IPS-18c (cell line): ENCODE measurements around the gene RPP40.

Experiments
- H3K4me3 ChIP-seq: 2 replicates; pipeline ENCODE4 v1.7.0; 2013; ENCODE audit warnings: low read depth, mild to moderate bottlenecking, low read length, moderate library complexity; ENCODE audit not compliant: insufficient read depth
- H3K9me3 ChIP-seq: one replicate; pipeline ENCODE4 v1.6.1; 2013; ENCODE audit warnings: mild to moderate bottlenecking, low read length, moderate library complexity; ENCODE audit not compliant: control insufficient read depth, insufficient read depth

The RPP40 gene

GRCh38 chr6:4979426-4979825, 24.4 kb downstream of the RPP40 start:
- H3K9me3 ChIP-seq: no peaks in the 10 kb centered on the region
- H3K4me3 ChIP-seq: no peak overlapping the region

- no peaks in the 10 kb centered on the region for H3K9me3 ChIP-seq
- H3K4me3 ChIP-seq: no peak overlapping the region
Observed at GRCh38 chr6:4977468-4977867, 26.4 kb downstream of the RPP40 start.

- Histone ChIP-seq H3K4me3 (no peak overlapping the region), H3K9me3 (no peaks in the 10 kb centered on the region)
Observed at GRCh38 chr6:4975506-4975905, 28.3 kb downstream of the RPP40 start.

GRCh38 chr6:4974962-4975361, 28.9 kb downstream of the RPP40 start:
- no peak overlapping the region for H3K4me3 ChIP-seq

GRCh38 chr6:4973982-4974745, 29.7 kb downstream of the RPP40 start:
- H3K4me3 ChIP-seq: no peak overlapping the region
- no peaks in the 10 kb centered on the region for H3K9me3 ChIP-seq

More at GRCh38 chr6:4974962-4975361, 28.9 kb downstream of the RPP40 start:
- H3K9me3 ChIP-seq: no peaks in the 10 kb centered on the region

GRCh38 chr6:4973415-4973814, 30.4 kb downstream of the RPP40 start:
- H3K4me3 ChIP-seq: no peak overlapping the region
- no peaks in the 10 kb centered on the region for H3K9me3 ChIP-seq

GRCh38 chr6:4972438-4972837, 31.4 kb downstream of the RPP40 start:
- no peak overlapping the region for H3K4me3 ChIP-seq
- no peaks in the 10 kb centered on the region for H3K9me3 ChIP-seq

GRCh38 chr6:4971851-4972250, 32.0 kb downstream of the RPP40 start:
- H3K4me3 ChIP-seq: no peak overlapping the region
- H3K9me3 ChIP-seq: no peaks in the 10 kb centered on the region

GRCh38 chr6:4970739-4971395, 33.0 kb downstream of the RPP40 start:
- no peak overlapping the region for H3K4me3 ChIP-seq
- no peaks in the 10 kb centered on the region for H3K9me3 ChIP-seq

GRCh38 chr6:4969609-4970285, 34.1 kb downstream of the RPP40 start:
- H3K9me3 ChIP-seq: no peaks in the 10 kb centered on the region
- H3K4me3 ChIP-seq: no peak overlapping the region

GRCh38 chr6:4967301-4968030, 36.4 kb downstream of the RPP40 start:
- Histone ChIP-seq H3K9me3 (no peaks in the 10 kb centered on the region), H3K4me3 (no peak overlapping the region)

GRCh38 chr6:4965562-4966389, 38.1 kb downstream of the RPP40 start:
- Histone ChIP-seq H3K4me3 (no peak overlapping the region), H3K9me3 (no peaks in the 10 kb centered on the region)

GRCh38 chr6:4964675-4965561, 38.9 kb downstream of the RPP40 start:
- Histone ChIP-seq H3K4me3 (no peak overlapping the region), H3K9me3 (no peaks in the 10 kb centered on the region)

- Histone ChIP-seq H3K9me3 (no peaks in the 10 kb centered on the region), H3K4me3 (no peak overlapping the region)
Observed at GRCh38 chr6:4962905-4963304, 40.9 kb downstream of the RPP40 start.

- no peaks in the 10 kb centered on the region for H3K9me3 ChIP-seq
- H3K4me3 ChIP-seq: no peak overlapping the region
Observed at GRCh38 chr6:4961322-4962168, 42.3 kb downstream of the RPP40 start.
